Measurements from ENCODE around the gene DSCAML1. TPM values are rescaled to one million over a fixed set of nuclear protein-coding genes. Genes with fewer than 3 reads are reported as not detected.

Gene DSCAML1
- total and polyA plus RNA-seq, 2 donors: 0.32 to 0.47 TPM

GRCh38 chr11:117702946-117703598 is 93.9 kb downstream of the DSCAML1 start:
- DNase-seq (ENCODE audit: low read depth in 6 of 9, low spot score in 9 of 9): no peak
- WGBS: 93% methylated on average over 7 of the region's 7 CpGs

GRCh38 chr11:117701781-117702180 is 95.2 kb downstream of the DSCAML1 start:
- 23% methylated on average over 9 of the region's 9 CpGs for WGBS
- no peaks in the 10 kb centered on the region for H3K9me3 ChIP-seq (ENCODE audit: control insufficient read depth in 2 of 2, insufficient read depth in 1 of 2, low read length in 1 of 2)
- no peaks in the 10 kb centered on the region for H3K4me1 ChIP-seq (ENCODE audit: control insufficient read depth in 2 of 2, insufficient read depth in 2 of 2, low read length in 2 of 2)
- H3K27me3 ChIP-seq (ENCODE audit: control insufficient read depth in 2 of 2, insufficient read depth in 1 of 2, low read length in 1 of 2): no peaks in the 10 kb centered on the region
- no peak for DNase-seq (ENCODE audit: low read depth in 6 of 9, low spot score in 9 of 9)
- H3K36me3 ChIP-seq (ENCODE audit: control insufficient read depth in 2 of 2, insufficient read depth in 2 of 2, low read length in 1 of 2): no peaks in the 10 kb centered on the region
- no peak overlapping the region for H3K27ac ChIP-seq (ENCODE audit: low read depth in 1 of 2, low read length in 1 of 2)
- no peak overlapping the region for H3K4me3 ChIP-seq (ENCODE audit: low read length in 2 of 2)

More at GRCh38 chr11:117702946-117703598, 93.9 kb downstream of the DSCAML1 start:
- H3K27ac ChIP-seq (ENCODE audit: low read depth in 1 of 2, low read length in 1 of 2): no peak overlapping the region
- H3K9me3 ChIP-seq (ENCODE audit: control insufficient read depth in 2 of 2, insufficient read depth in 1 of 2, low read length in 1 of 2): no peaks in the 10 kb centered on the region
- no peaks in the 10 kb centered on the region for H3K4me1 ChIP-seq (ENCODE audit: control insufficient read depth in 2 of 2, insufficient read depth in 2 of 2, low read length in 2 of 2)
- no peaks in the 10 kb centered on the region for H3K27me3 ChIP-seq (ENCODE audit: control insufficient read depth in 2 of 2, insufficient read depth in 1 of 2, low read length in 1 of 2)
- H3K36me3 ChIP-seq (ENCODE audit: control insufficient read depth in 2 of 2, insufficient read depth in 2 of 2, low read length in 1 of 2): no peaks in the 10 kb centered on the region
- no peak overlapping the region for H3K4me3 ChIP-seq (ENCODE audit: low read length in 2 of 2)

GRCh38 chr11:117700551-117700950 is 96.5 kb downstream of the DSCAML1 start:
- no peaks in the 10 kb centered on the region for H3K4me1 ChIP-seq (ENCODE audit: control insufficient read depth in 2 of 2, insufficient read depth in 2 of 2, low read length in 2 of 2)
- no peaks in the 10 kb centered on the region for H3K36me3 ChIP-seq (ENCODE audit: control insufficient read depth in 2 of 2, insufficient read depth in 2 of 2, low read length in 1 of 2)
- H3K9me3 ChIP-seq (ENCODE audit: control insufficient read depth in 2 of 2, insufficient read depth in 1 of 2, low read length in 1 of 2): no peaks in the 10 kb centered on the region
- WGBS: 96% methylated on average over 6 of the region's 6 CpGs
- no peak for DNase-seq (ENCODE audit: low read depth in 6 of 9, low spot score in 9 of 9)
- no peak overlapping the region for H3K27ac ChIP-seq (ENCODE audit: low read depth in 1 of 2, low read length in 1 of 2)
- peaks cover 0 to 2% of the 10 kb centered on the region in 2 donors for H3K27me3 ChIP-seq (ENCODE audit: control insufficient read depth in 2 of 2, insufficient read depth in 1 of 2, low read length in 1 of 2)
- H3K4me3 ChIP-seq (ENCODE audit: low read length in 2 of 2): no peak overlapping the region

- no peak for DNase-seq (ENCODE audit: low read depth in 6 of 9, low spot score in 9 of 9)
- no peak overlapping the region for H3K4me3 ChIP-seq (ENCODE audit: low read length in 2 of 2)
- no peaks in the 10 kb centered on the region for H3K4me1 ChIP-seq (ENCODE audit: control insufficient read depth in 2 of 2, insufficient read depth in 2 of 2, low read length in 2 of 2)
- 95% methylated on average over 3 of the region's 3 CpGs for WGBS
- no peaks in the 10 kb centered on the region for H3K9me3 ChIP-seq (ENCODE audit: control insufficient read depth in 2 of 2, insufficient read depth in 1 of 2, low read length in 1 of 2)
- H3K36me3 ChIP-seq (ENCODE audit: control insufficient read depth in 2 of 2, insufficient read depth in 2 of 2, low read length in 1 of 2): no peaks in the 10 kb centered on the region
- H3K27me3 ChIP-seq (ENCODE audit: control insufficient read depth in 2 of 2, insufficient read depth in 1 of 2, low read length in 1 of 2): peaks cover 0 to 5% of the 10 kb centered on the region in 2 donors
- H3K27ac ChIP-seq (ENCODE audit: low read depth in 1 of 2, low read length in 1 of 2): no peak overlapping the region
These were observed 99.7 kb downstream of the DSCAML1 start for GRCh38 chr11:117697319-117697718.

GRCh38 chr11:117696540-117696939 is 100.5 kb downstream of the DSCAML1 start:
- Histone ChIP-seq H3K4me3 (ENCODE audit: low read length in 2 of 2) (no peak overlapping the region), H3K4me1 (ENCODE audit: control insufficient read depth in 2 of 2, insufficient read depth in 2 of 2, low read length in 2 of 2) (no peaks in the 10 kb centered on the region), H3K27me3 (ENCODE audit: control insufficient read depth in 2 of 2, insufficient read depth in 1 of 2, low read length in 1 of 2) (peaks cover 0 to 5% of the 10 kb centered on the region in 2 donors), H3K36me3 (ENCODE audit: control insufficient read depth in 2 of 2, insufficient read depth in 2 of 2, low read length in 1 of 2) (no peaks in the 10 kb centered on the region), H3K9me3 (ENCODE audit: control insufficient read depth in 2 of 2, insufficient read depth in 1 of 2, low read length in 1 of 2) (no peaks in the 10 kb centered on the region), H3K27ac (ENCODE audit: low read depth in 1 of 2, low read length in 1 of 2) (no peak overlapping the region)
- 93% methylated on average over 5 of the region's 5 CpGs for WGBS
- DNase-seq (ENCODE audit: low read depth in 6 of 9, low spot score in 9 of 9): no peak

GRCh38 chr11:117693344-117693743 is 103.7 kb downstream of the DSCAML1 start:
- Histone ChIP-seq H3K36me3 (ENCODE audit: control insufficient read depth in 2 of 2, insufficient read depth in 2 of 2, low read length in 1 of 2) (no peaks in the 10 kb centered on the region), H3K9me3 (ENCODE audit: control insufficient read depth in 2 of 2, insufficient read depth in 1 of 2, low read length in 1 of 2) (no peaks in the 10 kb centered on the region), H3K4me3 (ENCODE audit: low read length in 2 of 2) (no peak overlapping the region), H3K27ac (ENCODE audit: low read depth in 1 of 2, low read length in 1 of 2) (no peak overlapping the region), H3K4me1 (ENCODE audit: control insufficient read depth in 2 of 2, insufficient read depth in 2 of 2, low read length in 2 of 2) (no peaks in the 10 kb centered on the region), H3K27me3 (ENCODE audit: control insufficient read depth in 2 of 2, insufficient read depth in 1 of 2, low read length in 1 of 2) (peaks cover 0 to 5% of the 10 kb centered on the region in 2 donors)
- DNase-seq (ENCODE audit: low read depth in 6 of 9, low spot score in 9 of 9): no peak
- 99% methylated on average over 3 of the region's 3 CpGs for WGBS

GRCh38 chr11:117691516-117691915 is 105.5 kb downstream of the DSCAML1 start:
- Histone ChIP-seq H3K36me3 (ENCODE audit: control insufficient read depth in 2 of 2, insufficient read depth in 2 of 2, low read length in 1 of 2) (no peaks in the 10 kb centered on the region), H3K27ac (ENCODE audit: low read depth in 1 of 2, low read length in 1 of 2) (no peak overlapping the region), H3K9me3 (ENCODE audit: control insufficient read depth in 2 of 2, insufficient read depth in 1 of 2, low read length in 1 of 2) (no peaks in the 10 kb centered on the region), H3K4me3 (ENCODE audit: low read length in 2 of 2) (no peak overlapping the region), H3K4me1 (ENCODE audit: control insufficient read depth in 2 of 2, insufficient read depth in 2 of 2, low read length in 2 of 2) (no peaks in the 10 kb centered on the region), H3K27me3 (ENCODE audit: control insufficient read depth in 2 of 2, insufficient read depth in 1 of 2, low read length in 1 of 2) (peaks cover 0 to 4% of the 10 kb centered on the region in 2 donors)
- no peak for DNase-seq (ENCODE audit: low read depth in 6 of 9, low spot score in 9 of 9)
- 95% methylated on average over 10 of the region's 10 CpGs for WGBS

- H3K27me3 ChIP-seq (ENCODE audit: control insufficient read depth in 2 of 2, insufficient read depth in 1 of 2, low read length in 1 of 2): peaks cover 0 to 2% of the 10 kb centered on the region in 2 donors
- H3K4me3 ChIP-seq (ENCODE audit: low read length in 2 of 2): no peak overlapping the region
These were observed 105.8 kb downstream of the DSCAML1 start for GRCh38 chr11:117691218-117691514.

GRCh38 chr11:117690484-117691217 is 106.4 kb downstream of the DSCAML1 start:
- Histone ChIP-seq H3K4me1 (ENCODE audit: control insufficient read depth in 2 of 2, insufficient read depth in 2 of 2, low read length in 2 of 2) (no peaks in the 10 kb centered on the region), H3K27me3 (ENCODE audit: control insufficient read depth in 2 of 2, insufficient read depth in 1 of 2, low read length in 1 of 2) (peaks cover 0 to 2% of the 10 kb centered on the region in 2 donors), H3K27ac (ENCODE audit: low read depth in 1 of 2, low read length in 1 of 2) (no peak overlapping the region), H3K36me3 (ENCODE audit: control insufficient read depth in 2 of 2, insufficient read depth in 2 of 2, low read length in 1 of 2) (no peaks in the 10 kb centered on the region), H3K9me3 (ENCODE audit: control insufficient read depth in 2 of 2, insufficient read depth in 1 of 2, low read length in 1 of 2) (no peaks in the 10 kb centered on the region), H3K4me3 (ENCODE audit: low read length in 2 of 2) (no peak overlapping the region)
- WGBS: 81% methylated on average over 8 of the region's 8 CpGs
- DNase-seq (ENCODE audit: low read depth in 6 of 9, low spot score in 9 of 9): no peak

More at GRCh38 chr11:117691218-117691514, 105.8 kb downstream of the DSCAML1 start:
- no peak overlapping the region for H3K27ac ChIP-seq (ENCODE audit: low read depth in 1 of 2, low read length in 1 of 2)
- DNase-seq (ENCODE audit: low read depth in 6 of 9, low spot score in 9 of 9): no peak
- no peaks in the 10 kb centered on the region for H3K36me3 ChIP-seq (ENCODE audit: control insufficient read depth in 2 of 2, insufficient read depth in 2 of 2, low read length in 1 of 2)
- no peaks in the 10 kb centered on the region for H3K9me3 ChIP-seq (ENCODE audit: control insufficient read depth in 2 of 2, insufficient read depth in 1 of 2, low read length in 1 of 2)
- no peaks in the 10 kb centered on the region for H3K4me1 ChIP-seq (ENCODE audit: control insufficient read depth in 2 of 2, insufficient read depth in 2 of 2, low read length in 2 of 2)
- 86% methylated on average over 4 of the region's 4 CpGs for WGBS

Data from thymus (tissue), 11 donors.